AG04449 (cell line): ENCODE measurements around the gene UBN2.
A peak's percentile ranks its signal among the peaks of the same experiment; 100 is the strongest.

Source experiments
- CTCF ChIA-PET: fragments of 350-600 bp; formaldehyde crosslinking; extraction: SDS; loops from one replicate; lab custom pipeline; 2021; ENCODE audit warnings: antibody characterized with exemption; lab: Yijun Ruan, JAX
- POLR2A ChIA-PET: fragments of 400-600, 350-600 bp; formaldehyde crosslinking; extraction: SDS; loops from one replicate; lab custom pipeline; 2020; ENCODE audit warnings: antibody characterized with exemption, inconsistent platforms; lab: Yijun Ruan, JAX
- DNase-seq: peaks from one replicate; pipeline ENCODE4 v3.0.0-alpha.2; 2010; ENCODE audit warnings: low read depth, low spot score
- H3K4me3 ChIP-seq: 2 replicates; pipeline ENCODE4 v1.5.1; 2011; ENCODE audit warnings: low read depth, mild to moderate bottlenecking, control low read depth, low read length
- CTCF ChIP-seq: IDR thresholded peaks from one replicate; pipeline ENCODE4 v1.5.1; 2011; ENCODE audit warnings: mild to moderate bottlenecking, moderate library complexity, low read length, control low read depth, inconsistent platforms; ENCODE audit not compliant: insufficient read depth; ENCODE audit errors: missing control alignments

UBN2 gene

GRCh38 chr7:139339025-139339424, 108.0 kb downstream of the UBN2 start:
- no peak for DNase-seq
- POLR2A ChIA-PET = no interaction called here
- CTCF ChIA-PET = interaction anchor here (0.9 to 3.0 kb wide), 7 partner anchors 9 to 51 kb away, joined by 3 to 16 read pairs (median 3); no protein-coding TSS in a partner anchor
- H3K4me3 ChIP-seq = no peak overlapping the region
- TF ChIP-seq CTCF = no peak

GRCh38 chr7:139339698-139340036, 108.6 kb downstream of the UBN2 start:
- ChIA-PET POLR2A (interaction anchor here (0.6 to 1.1 kb wide), 2 partner anchors 18 to 20 kb away, joined by 4 to 6 read pairs; partner anchors contain the start of gene LUC7L2), CTCF (interaction anchor here (0.9 to 3.0 kb wide), 10 partner anchors 9 to 227 kb away, joined by 3 to 16 read pairs (median 3); no protein-coding TSS in a partner anchor)
- DNase-seq = no peak
- H3K4me3 ChIP-seq = peak overlapping the region; percentile 97
- TF ChIP-seq CTCF = no peak

GRCh38 chr7:139340037-139340807, 109.2 kb downstream of the UBN2 start:
- POLR2A ChIA-PET = interaction anchor here (0.6 to 1.1 kb wide), 2 partner anchors 17 to 20 kb away, joined by 4 to 6 read pairs; partner anchors contain the start of gene LUC7L2
- CTCF ChIA-PET = interaction anchor here (0.7 to 3.0 kb wide), 10 partner anchors 10 to 228 kb away, joined by 3 to 16 read pairs (median 3); no protein-coding TSS in a partner anchor
- peak; percentile 79 for TF ChIP-seq CTCF
- peak overlapping the region; percentile 97 for H3K4me3 ChIP-seq
- peak; percentile 95 for DNase-seq

- H3K4me3 ChIP-seq = peak overlapping the region; percentile 97
- CTCF ChIA-PET = interaction anchor here (1.0 to 1.6 kb wide), 4 partner anchors 28 to 173 kb away, joined by 3 read pairs; no protein-coding TSS in a partner anchor
- POLR2A ChIA-PET = interaction anchor here (1.1 kb wide), 1 partner anchor 19 kb away, joined by 6 read pairs; the partner anchor contains the start of gene LUC7L2
- TF ChIP-seq CTCF = no peak
- no peak for DNase-seq
Observed at GRCh38 chr7:139340808-139341057, 109.7 kb downstream of the UBN2 start.

GRCh38 chr7:139341058-139341775, 110.2 kb downstream of the UBN2 start, which contains the start of gene FMC1:
Gene FMC1, plus strand, starts transcription at chr7:139341337. Its CDS starts 48 bp downstream, at chr7:139341385.
- peak; percentile 63 for DNase-seq
- TF ChIP-seq CTCF = peak; percentile 43
- H3K4me3 ChIP-seq = peak within 1 kb of the TSS; percentile 97
- ChIA-PET POLR2A (no interaction called here), CTCF (interaction anchor here (1.3 kb wide), 1 partner anchor 104 kb away, joined by 3 read pairs; no protein-coding TSS in a partner anchor)

GRCh38 chr7:139341776-139342226, 110.8 kb downstream of the UBN2 start:
- H3K4me3 ChIP-seq = peak overlapping the region; percentile 97
- POLR2A ChIA-PET = no interaction called here
- no peak for TF ChIP-seq CTCF
- DNase-seq = peak; percentile 47
- CTCF ChIA-PET = no interaction called here
